Right atrium auricular region (tissue), 2 donors: ENCODE data around the gene IMP3. TPM values are rescaled to one million over a fixed set of nuclear protein-coding genes. Genes with fewer than 3 reads are reported as not detected.

Experiments
- DNase-seq: peaks from one replicate; pipeline ENCODE4 v3.0.0-alpha.2; 2019; ENCODE audit warnings: low spot score
- H3K27ac ChIP-seq, 2 donors: fragments of 200-600 bp; sonication (generic); 1 replicate in 1 of 2; 2 replicates in 1 of 2; pipeline ENCODE4 v1.5.1; 2016 to 2019
- H3K27me3 ChIP-seq, 2 donors: fragments of 200-600 bp; sonication (generic); one replicate each; pipeline versions ENCODE4 v1.5.1 to v1.6.0; 2017 to 2019
- H3K36me3 ChIP-seq: fragments of 200-600 bp; sonication (generic); one replicate; pipeline ENCODE4 v1.5.1; 2016
- H3K4me1 ChIP-seq, 2 donors: fragments of 200-600 bp; sonication (generic); one replicate each; pipeline versions ENCODE4 v1.5.1 to v1.6.0; 2017 to 2019
- H3K4me3 ChIP-seq, 2 donors: fragments of 200-600 bp; sonication (generic); 1 replicate in 1 of 2; 2 replicates in 1 of 2; pipeline ENCODE4 v1.5.1; 2017 to 2019; ENCODE audit warnings: mild to moderate bottlenecking in 1 of 2, moderate library complexity in 1 of 2
- H3K9me3 ChIP-seq, 2 donors: fragments of 200-600 bp; sonication (generic); one replicate each; pipeline ENCODE4 v1.5.1; 2019
- CTCF ChIP-seq, 2 donors: fragments of 200-600 bp; sonication (generic); IDR thresholded peaks; one replicate each; pipeline ENCODE4 v1.5.1; 2019; ENCODE audit warnings: antibody characterized with exemption in 2 of 2
- total RNA-seq, 2 donors: library from RNA; depleted of rRNA; stranded (reverse); fragments of >200 nt; gene quantifications; one replicate each; pipeline ENCODE4 v1.1.0, GENCODE V29; 2016

Gene IMP3
- total RNA-seq, 2 donors from 2014 or later, result 71.2 to 119 TPM

DNA sequence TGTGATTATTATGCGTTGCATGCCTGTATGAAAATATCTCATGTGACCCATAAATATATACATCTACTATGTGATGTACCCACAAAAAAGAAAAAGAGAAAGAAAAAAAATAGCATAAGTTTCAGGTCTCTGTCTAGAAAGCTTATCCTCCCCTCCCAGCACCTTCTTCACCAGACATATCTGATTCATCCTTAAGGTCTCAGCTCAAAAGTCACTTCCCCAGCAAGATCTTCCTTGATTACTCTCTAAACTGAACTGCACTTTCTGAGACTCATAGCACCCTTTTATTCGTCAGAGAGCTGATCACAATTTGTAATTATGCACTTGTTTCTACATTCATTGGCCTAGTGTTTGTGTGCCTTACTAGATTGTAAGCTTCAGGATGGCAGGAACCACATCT lies 49.8 kb downstream of the IMP3 start:
- DNase-seq, result no peak
- Histone ChIP-seq H3K4me3 (no peak overlapping the region), H3K4me1 (no peaks in the 10 kb centered on the region), H3K27me3 (no peaks in the 10 kb centered on the region), H3K27ac (no peak overlapping the region), H3K9me3 (no peaks in the 10 kb centered on the region), H3K36me3 (no peaks in the 10 kb centered on the region)
- TF ChIP-seq CTCF (IDR thresholded peaks at IDR 0.05), result no peak

Other genes starting within 250 kb of the IMP3 start
- 10 to 100 TPM; 16.0 to 25.5 TPM for gene SIN3A, start 188.5 kb downstream of the IMP3 start, total RNA-seq
- gene PTPN9, start 60.9 kb downstream of the IMP3 start, total RNA-seq, result 1 to 10 TPM; 9.6 to 9.9 TPM
- 10 to 100 TPM; 13.7 to 17.3 TPM for gene SNUPN, start 14.5 kb downstream of the IMP3 start, total RNA-seq
- 10 to 100 TPM; 10.3 to 20.5 TPM for gene SNX33, start 7.7 kb upstream of the IMP3 start, total RNA-seq
- gene CSPG4, start 72.6 kb upstream of the IMP3 start, total RNA-seq, result 10 to 100 TPM; 32.6 to 55.6 TPM
- 10 to 100 TPM; 19.3 to 30.4 TPM for gene UBE2Q2, start 203.2 kb upstream of the IMP3 start, total RNA-seq